Breast epithelium (tissue), 3 donors: ENCODE data around the gene COQ9.

Source experiments
- CTCF ChIP-seq, 3 donors: fragments of 450-650 bp; IDR thresholded peaks; one replicate each; pipeline ENCODE4 v1.5.1; 2016 to 2017; ENCODE audit warnings: antibody characterized with exemption in 3 of 3, mild to moderate bottlenecking in 3 of 3, moderate library complexity in 3 of 3
- POLR2A ChIP-seq: fragments of 450-650 bp; IDR thresholded peaks from one replicate; pipeline ENCODE4 v1.6.1; 2016; ENCODE audit warnings: antibody characterized with exemption, mild to moderate bottlenecking, moderate library complexity

GRCh38 chr16:57471852-57472664, 24.8 kb downstream of the COQ9 start:
- TF ChIP-seq CTCF (IDR thresholded peaks at IDR 0.05) (no peak), POLR2A (no peak)
